ENCODE measurements around the gene DNAH14. TPM values are rescaled to one million over a fixed set of nuclear protein-coding genes. Genes with fewer than 3 reads are reported as not detected.

Gene DNAH14
- total and polyA plus RNA-seq, 2 of the 8 experiments (the other 6 are each of a cell fraction or from before 2014, with no cell fraction given) = 8.4 to 40.7 TPM

DNA sequence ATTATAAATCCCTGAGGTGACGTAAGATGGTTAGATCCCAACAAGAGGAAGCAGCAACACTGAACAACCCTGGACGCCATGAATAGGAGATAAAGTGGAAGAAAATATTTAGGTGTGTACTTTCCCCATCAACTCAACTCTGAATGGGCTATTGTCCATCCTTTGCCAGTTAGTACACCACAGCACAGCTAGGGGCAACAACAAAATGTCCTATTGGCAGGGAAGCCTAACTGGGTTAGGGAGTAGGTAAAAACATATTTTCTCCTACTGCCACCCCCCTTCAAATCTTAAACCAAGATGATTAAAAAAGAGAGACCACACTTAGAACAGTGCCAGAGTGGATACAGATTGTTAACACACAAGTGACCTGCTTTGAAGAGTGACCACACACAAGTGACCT, 278.3 kb downstream of the DNAH14 start:
- Histone ChIP-seq H2BK120ac (replicated peaks; ENCODE audit: low read depth, low read length) (no peak overlapping the region), H2BK5ac (ENCODE audit: low read depth, low read length) (no peak overlapping the region), H3K4ac (replicated peaks; ENCODE audit: insufficient read length, low read depth, low read length) (no peak overlapping the region), H4K5ac (ENCODE audit: insufficient read length, low read depth, low read length) (no peak overlapping the region), H4K8ac (ENCODE audit: extremely low read depth, insufficient read depth, low read length) (no peak overlapping the region), H3K4me2 (ENCODE audit: insufficient read depth in 1 of 2, low read depth in 2 of 2, low read length in 2 of 2) (no peak overlapping the region), H3K18ac (ENCODE audit: extremely low read depth, low read length) (no peak overlapping the region), H2BK12ac (ENCODE audit: low read depth, low read length) (no peak overlapping the region), H2BK20ac (ENCODE audit: low read length) (no peak overlapping the region), H4K20me1 (replicated peaks in 1 of 2; ENCODE audit: control insufficient read depth in 1 of 2, insufficient read depth in 2 of 2, low read length in 2 of 2) (no peaks in the 10 kb centered on the region), H3K79me1 (ENCODE audit: low read depth, low read length) (no peaks in the 10 kb centered on the region), H3K79me2 (ENCODE audit: control insufficient read depth in 1 of 2, insufficient read depth in 2 of 2, low read length in 2 of 2) (no peaks in the 10 kb centered on the region), H3K23me2 (ENCODE audit: low read depth, low read length) (no peaks in the 10 kb centered on the region), H3K56ac (replicated peaks; ENCODE audit: insufficient read length, low read depth, low read length) (no peak overlapping the region), H3K27me3 (replicated peaks in 1 of 4; ENCODE audit: control insufficient read depth in 3 of 4, extremely low read depth in 1 of 4, insufficient read depth in 3 of 4, low read length in 3 of 4) (no peaks in the 10 kb centered on the region), H3K14ac (ENCODE audit: insufficient read length) (no peak overlapping the region), H3K9me3 (ENCODE audit: insufficient read depth in 2 of 2, low read depth in 1 of 2, low read length in 1 of 2) (peaks cover 10% of the 10 kb centered on the region in 2 experiments; a peak in 3 of 4 replicates), H2AFZ (ENCODE audit: low read length) (no peak overlapping the region), H3K4me1 (replicated peaks in 1 of 4; ENCODE audit: control insufficient read depth in 3 of 4, insufficient read depth in 4 of 4, low read length in 3 of 4) (no peaks in the 10 kb centered on the region), H3K27ac (ENCODE audit: low read depth, low read length) (no peak overlapping the region), H3K4me3 (ENCODE audit: extremely low read depth in 1 of 4, insufficient read depth in 2 of 4, low read depth in 3 of 4, low read length in 4 of 4) (no peak overlapping the region), H3K23ac (ENCODE audit: insufficient read length) (no peak overlapping the region), H2BK15ac (ENCODE audit: low read length) (no peak overlapping the region), H3K36me3 (ENCODE audit: control insufficient read depth in 2 of 4, insufficient read depth in 4 of 4, low read length in 3 of 4) (no peaks in the 10 kb centered on the region), H4K91ac (replicated peaks; ENCODE audit: insufficient read length, low read length) (no peak overlapping the region), H3K9ac (replicated peaks in 1 of 4; ENCODE audit: extremely low read depth in 1 of 4, low read depth in 3 of 4, low read length in 3 of 4) (no peak overlapping the region), H2AK5ac (ENCODE audit: low read depth, low read length) (no peak overlapping the region)
- DNase-seq (ENCODE audit: low read depth in 1 of 2, low spot score in 2 of 2) (no peak), FAIRE-seq (no peak)
- 88% methylated on average over 2 of the region's 2 CpGs; no CpG with 5 or more reads in 1 of the 2 experiments for WGBS, 2 experiments (ENCODE audit: extremely low coverage in 1 of 2, insufficient coverage in 1 of 2, insufficient read length in 1 of 2, insufficient replicate concordance in 2 of 2, low coverage in 1 of 2, low lambda C conversion rate in 2 of 2, missing lambda C conversion rate in 1 of 2)
- CTCF ChIA-PET (ENCODE audit: partially characterized antibody) = no interaction called here
- POLR2A ChIA-PET (ENCODE audit: partially characterized antibody) = no interaction called here
- no peak for TF ChIP-seq SIN3A (conservative IDR thresholded peaks at IDR 0.05 in 1 of 2, IDR thresholded peaks at IDR 0.05 in 1 of 2; ENCODE audit: low read depth in 1 of 2, low read length in 2 of 2)
- no peak for TF ChIP-seq NRF1 (IDR thresholded peaks at IDR 0.05; ENCODE audit: low read depth, low read length)

Measured in H1 (cell line).